ENCODE results near the gene SDK1.

SDK1 gene

DNA sequence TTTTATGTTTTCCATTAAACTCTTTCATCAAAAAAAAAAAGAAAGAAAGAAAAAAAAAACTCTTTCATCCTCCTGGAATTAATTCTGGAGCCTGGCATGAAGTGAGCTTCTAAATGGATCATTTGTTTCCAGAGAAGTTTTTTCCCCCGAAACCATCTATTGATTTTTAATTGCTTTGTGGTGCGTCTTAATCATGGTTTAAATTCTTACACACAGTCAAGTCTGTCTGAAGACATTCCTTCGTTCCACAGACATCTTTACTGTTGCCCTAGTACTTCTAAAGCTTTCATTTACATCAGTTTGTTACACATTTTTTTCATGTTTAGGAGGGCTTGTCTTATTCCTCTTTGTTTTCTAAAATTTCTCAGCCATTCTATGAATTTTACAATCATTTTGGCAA, 887.6 kb downstream of the SDK1 start (continued):
- TF ChIP-seq, protein P1, sequence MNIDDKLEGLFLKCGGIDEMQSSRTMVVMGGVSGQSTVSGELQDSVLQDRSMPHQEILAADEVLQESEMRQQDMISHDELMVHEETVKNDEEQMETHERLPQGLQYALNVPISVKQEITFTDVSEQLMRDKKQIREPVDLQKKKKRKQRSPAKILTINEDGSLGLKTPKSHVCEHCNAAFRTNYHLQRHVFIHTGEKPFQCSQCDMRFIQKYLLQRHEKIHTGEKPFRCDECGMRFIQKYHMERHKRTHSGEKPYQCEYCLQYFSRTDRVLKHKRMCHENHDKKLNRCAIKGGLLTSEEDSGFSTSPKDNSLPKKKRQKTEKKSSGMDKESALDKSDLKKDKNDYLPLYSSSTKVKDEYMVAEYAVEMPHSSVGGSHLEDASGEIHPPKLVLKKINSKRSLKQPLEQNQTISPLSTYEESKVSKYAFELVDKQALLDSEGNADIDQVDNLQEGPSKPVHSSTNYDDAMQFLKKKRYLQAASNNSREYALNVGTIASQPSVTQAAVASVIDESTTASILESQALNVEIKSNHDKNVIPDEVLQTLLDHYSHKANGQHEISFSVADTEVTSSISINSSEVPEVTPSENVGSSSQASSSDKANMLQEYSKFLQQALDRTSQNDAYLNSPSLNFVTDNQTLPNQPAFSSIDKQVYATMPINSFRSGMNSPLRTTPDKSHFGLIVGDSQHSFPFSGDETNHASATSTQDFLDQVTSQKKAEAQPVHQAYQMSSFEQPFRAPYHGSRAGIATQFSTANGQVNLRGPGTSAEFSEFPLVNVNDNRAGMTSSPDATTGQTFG (tag by site-specific recombination; IDR thresholded peaks at IDR 0.05; ENCODE audit: borderline replicate concordance): no peak
- TF ChIP-seq ZBTB21 (tag by site-specific recombination; IDR thresholded peaks at IDR 0.05) (no peak), ZNF660 (tag by site-specific recombination; IDR thresholded peaks at IDR 0.05) (no peak), ZNF529 (tag by site-specific recombination; IDR thresholded peaks at IDR 0.05; ENCODE audit: insufficient replicate concordance) (no peak), PRDM2 (tag by site-specific recombination; IDR thresholded peaks at IDR 0.05; ENCODE audit: borderline replicate concordance) (no peak), ZNF202 (tag by site-specific recombination; IDR thresholded peaks at IDR 0.05; ENCODE audit: borderline replicate concordance) (no peak), ZNF560 (tag by site-specific recombination; IDR thresholded peaks at IDR 0.05; ENCODE audit: borderline replicate concordance) (no peak), ZFP3 (tag by site-specific recombination; IDR thresholded peaks at IDR 0.05; ENCODE audit: low read depth) (no peak), ZNF610 (tag by site-specific recombination; IDR thresholded peaks at IDR 0.05; ENCODE audit: borderline replicate concordance) (no peak), WT1 (tag by site-specific recombination; IDR thresholded peaks at IDR 0.05) (no peak)
- TF ChIP-seq, protein P2, sequence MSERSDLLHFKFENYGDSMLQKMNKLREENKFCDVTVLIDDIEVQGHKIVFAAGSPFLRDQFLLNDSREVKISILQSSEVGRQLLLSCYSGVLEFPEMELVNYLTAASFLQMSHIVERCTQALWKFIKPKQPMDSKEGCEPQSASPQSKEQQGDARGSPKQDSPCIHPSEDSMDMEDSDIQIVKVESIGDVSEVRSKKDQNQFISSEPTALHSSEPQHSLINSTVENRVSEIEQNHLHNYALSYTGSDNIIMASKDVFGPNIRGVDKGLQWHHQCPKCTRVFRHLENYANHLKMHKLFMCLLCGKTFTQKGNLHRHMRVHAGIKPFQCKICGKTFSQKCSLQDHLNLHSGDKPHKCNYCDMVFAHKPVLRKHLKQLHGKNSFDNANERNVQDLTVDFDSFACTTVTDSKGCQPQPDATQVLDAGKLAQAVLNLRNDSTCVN (tag by site-specific recombination; optimal IDR thresholded peaks at IDR 0.05): no peak
- TF ChIP-seq, protein P3, sequence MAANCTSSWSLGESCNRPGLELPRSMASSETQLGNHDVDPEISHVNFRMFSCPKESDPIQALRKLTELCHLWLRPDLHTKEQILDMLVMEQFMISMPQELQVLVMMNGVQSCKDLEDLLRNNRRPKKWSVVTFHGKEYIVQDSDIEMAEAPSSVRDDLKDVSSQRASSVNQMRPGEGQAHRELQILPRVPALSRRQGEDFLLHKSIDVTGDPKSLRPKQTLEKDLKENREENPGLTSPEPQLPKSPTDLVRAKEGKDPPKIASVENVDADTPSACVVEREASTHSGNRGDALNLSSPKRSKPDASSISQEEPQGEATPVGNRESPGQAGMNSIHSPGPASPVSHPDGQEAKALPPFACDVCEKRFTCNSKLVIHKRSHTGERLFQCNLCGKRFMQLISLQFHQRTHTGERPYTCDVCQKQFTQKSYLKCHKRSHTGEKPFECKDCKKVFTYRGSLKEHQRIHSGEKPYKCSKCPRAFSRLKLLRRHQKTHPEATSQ (tag by site-specific recombination; IDR thresholded peaks at IDR 0.05): no peak

GRCh38 chr7:4189131-4189570, 888.1 kb downstream of the SDK1 start:
- H3K9me3 ChIP-seq (ENCODE audit: control insufficient read depth, insufficient read depth, low read depth, low read length): no peaks in the 10 kb centered on the region
- CTCF ChIA-PET: interaction anchor here (0.7 kb wide), 2 partner anchors 16 to 56 kb away, joined by 3 to 5 read pairs; no protein-coding TSS in a partner anchor
- no peak overlapping the region for H3K27ac ChIP-seq (ENCODE audit: extremely low read depth, low read depth, low read length)
- H3K4me1 ChIP-seq (ENCODE audit: control insufficient read depth, insufficient read depth, low read length): no peaks in the 10 kb centered on the region
- POLR2A ChIA-PET: no interaction called here
- no peak overlapping the region for H3K4me3 ChIP-seq (ENCODE audit: low read depth, low read length)
- H3K36me3 ChIP-seq (ENCODE audit: control insufficient read depth in 2 of 2, insufficient read depth in 1 of 2, low read length in 2 of 2): no peaks in the 10 kb centered on the region
- TF ChIP-seq ZNF658 (tag by site-specific recombination; IDR thresholded peaks at IDR 0.05): no peak
- TF ChIP-seq ZNF121 (tag by site-specific recombination; IDR thresholded peaks at IDR 0.05): no peak
- TF ChIP-seq SETDB1 (IDR thresholded peaks at IDR 0.05; ENCODE audit: insufficient read length, low read length): no peak
- TF ChIP-seq KLF1 (tag by site-specific recombination; IDR thresholded peaks at IDR 0.05): no peak
- TF ChIP-seq ZNF747 (tag by site-specific recombination; IDR thresholded peaks at IDR 0.05): no peak
- TF ChIP-seq ZNF214 (tag by site-specific recombination; IDR thresholded peaks at IDR 0.05; ENCODE audit: borderline replicate concordance): no peak
- no peak for TF ChIP-seq SP7 (tag by site-specific recombination; IDR thresholded peaks at IDR 0.05)
- TF ChIP-seq HOXD13 (CRISPR knock-in tag; IDR thresholded peaks at IDR 0.05; ENCODE audit: borderline replicate concordance): no peak
- TF ChIP-seq, protein P4, sequence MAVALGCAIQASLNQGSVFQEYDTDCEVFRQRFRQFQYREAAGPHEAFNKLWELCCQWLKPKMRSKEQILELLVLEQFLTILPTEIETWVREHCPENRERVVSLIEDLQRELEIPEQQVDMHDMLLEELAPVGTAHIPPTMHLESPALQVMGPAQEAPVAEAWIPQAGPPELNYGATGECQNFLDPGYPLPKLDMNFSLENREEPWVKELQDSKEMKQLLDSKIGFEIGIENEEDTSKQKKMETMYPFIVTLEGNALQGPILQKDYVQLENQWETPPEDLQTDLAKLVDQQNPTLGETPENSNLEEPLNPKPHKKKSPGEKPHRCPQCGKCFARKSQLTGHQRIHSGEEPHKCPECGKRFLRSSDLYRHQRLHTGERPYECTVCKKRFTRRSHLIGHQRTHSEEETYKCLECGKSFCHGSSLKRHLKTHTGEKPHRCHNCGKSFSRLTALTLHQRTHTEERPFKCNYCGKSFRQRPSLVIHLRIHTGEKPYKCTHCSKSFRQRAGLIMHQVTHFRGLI (tag by site-specific recombination; IDR thresholded peaks at IDR 0.05): no peak
- TF ChIP-seq SCRT2 (tag by site-specific recombination; IDR thresholded peaks at IDR 0.05): no peak

Measured in HEK293 (cell line).